Fibroblast of lung (primary cell): ENCODE results near the gene JPH3. TPM values are rescaled to one million over a fixed set of nuclear protein-coding genes. Genes with fewer than 3 reads are reported as not detected.
A peak's percentile ranks its signal among the peaks of the same experiment; 100 is the strongest.

Experiments
- DNase-seq, 2 donors: peaks; one replicate each; pipeline versions ENCODE4 v3.0.0 to v3.0.0-alpha.2; 2010; ENCODE audit warnings: low read depth in 2 of 2
- H2AFZ ChIP-seq: 2 replicates; pipeline ENCODE4 v1.5.1; 2012; ENCODE audit warnings: low read length, control low read depth, inconsistent platforms
- H3K27ac ChIP-seq: 2 replicates; pipeline ENCODE4 v1.5.1; 2011; ENCODE audit warnings: low read length, control low read depth; ENCODE audit not compliant: insufficient read depth
- H3K27me3 ChIP-seq: 2 replicates; pipeline ENCODE4 v1.5.1; 2011; ENCODE audit warnings: mild to moderate bottlenecking, low read length; ENCODE audit not compliant: control insufficient read depth, insufficient read depth
- H3K36me3 ChIP-seq: 2 replicates; pipeline ENCODE4 v1.5.1; 2011; ENCODE audit warnings: low read length; ENCODE audit not compliant: control insufficient read depth, insufficient read depth
- H3K4me1 ChIP-seq: 2 replicates; pipeline ENCODE4 v1.5.1; 2011; ENCODE audit warnings: low read length; ENCODE audit not compliant: control insufficient read depth, insufficient read depth; ENCODE audit errors: extremely low read depth
- H3K4me2 ChIP-seq: 2 replicates; pipeline ENCODE4 v1.5.1; 2011; ENCODE audit warnings: low read length, control low read depth; ENCODE audit not compliant: insufficient read depth; ENCODE audit errors: extremely low read depth
- H3K4me3 ChIP-seq, 4 experiments: fragments of 200-600 bp in 1 of 4; sonication (generic) in 1 of 4; replicated peaks in 1 of 4; 2 replicates each; pipeline ENCODE4 v1.5.1; 2011 to 2016; ENCODE audit warnings: low read length in 4 of 4, low read depth in 3 of 4, mild to moderate bottlenecking in 3 of 4, control low read depth in 2 of 4, inconsistent platforms in 1 of 4, mixed read lengths in 1 of 4; ENCODE audit not compliant: insufficient read depth in 1 of 4; ENCODE audit errors: control extremely low read depth in 1 of 4
- H3K79me2 ChIP-seq: 2 replicates; pipeline ENCODE4 v1.5.1; 2012; ENCODE audit warnings: mild to moderate bottlenecking, low read length, inconsistent platforms; ENCODE audit not compliant: control insufficient read depth, insufficient read depth
- H3K9ac ChIP-seq: 2 replicates; pipeline ENCODE4 v1.5.1; 2011; ENCODE audit warnings: mild to moderate bottlenecking, low read length, control low read depth; ENCODE audit not compliant: insufficient read depth
- H3K9me3 ChIP-seq: 2 replicates; pipeline ENCODE4 v1.5.1; 2012; ENCODE audit warnings: low read depth, low read length; ENCODE audit not compliant: control insufficient read depth, insufficient read depth
- H4K20me1 ChIP-seq: 2 replicates; pipeline ENCODE4 v1.5.1; 2011; ENCODE audit warnings: low read length; ENCODE audit not compliant: control insufficient read depth, insufficient read depth; ENCODE audit errors: extremely low read depth
- CTCF ChIP-seq, 2 donors: IDR thresholded peaks in 1 of 2; conservative IDR thresholded peaks in 1 of 2; 1 replicate in 1 of 2; 2 replicates in 1 of 2; pipeline ENCODE4 v1.5.1; 2011 to 2012; ENCODE audit warnings: low read length in 2 of 2, control low read depth in 1 of 2, inconsistent platforms in 1 of 2, low read depth in 1 of 2, mild to moderate bottlenecking in 1 of 2
- EZH2 ChIP-seq: IDR thresholded peaks from 2 replicates; pipeline ENCODE4 v1.5.1; 2012; ENCODE audit warnings: low read length, control low read depth, mild to moderate bottlenecking; ENCODE audit errors: missing control alignments
- polyA plus RNA-seq, 2 donors: library from polyadenylated mRNA; depleted of rRNA in 1 of 2; stranded (reverse) in 1 of 2; unstranded in 1 of 2; fragments of >200 nt; gene quantifications; 2 replicates each; pipeline ENCODE4 v1.2.1, GENCODE V29; 2011 to 2012; ENCODE audit warnings: missing spikeins in 1 of 2
- total RNA-seq: library from RNA; depleted of rRNA; stranded (reverse); fragments of >200 nt; gene quantifications from 2 replicates; pipeline ENCODE4 v1.2.1, GENCODE V29; 2014

Gene JPH3
- total and polyA plus RNA-seq, 2 donors (not counting 1 experiment from before 2014, with no cell fraction given) = 0.01 TPM; not detected in 1

- Histone ChIP-seq H3K4me2 (no peak overlapping the region), H3K36me3 (no peaks in the 10 kb centered on the region), H3K4me1 (no peaks in the 10 kb centered on the region), H3K9me3 (no peaks in the 10 kb centered on the region), H3K27ac (no peak overlapping the region), H3K79me2 (no peaks in the 10 kb centered on the region), H3K9ac (no peak overlapping the region), H3K4me3 (no peak overlapping the region), H4K20me1 (no peaks in the 10 kb centered on the region), H3K27me3 (peaks cover 38% of the 10 kb centered on the region), H2AFZ (no peak overlapping the region)
- TF ChIP-seq EZH2 (no peak), CTCF (conservative IDR thresholded peaks at IDR 0.05 in 1 of 2, IDR thresholded peaks at IDR 0.05 in 1 of 2; ENCODE audit: low read depth in 1 of 2, low read length in 2 of 2) (no peak)
- peak in 1 of 2 donors; percentile 18 for DNase-seq
Observed at GRCh38 chr16:87598431-87598830, 3.9 kb upstream of the JPH3 start.

GRCh38 chr16:87600246-87600645 is 2.1 kb upstream of the JPH3 start:
- no peak for DNase-seq
- H3K27ac ChIP-seq = no peak overlapping the region
- H3K9ac ChIP-seq = no peak overlapping the region
- H3K9me3 ChIP-seq = no peaks in the 10 kb centered on the region
- no peaks in the 10 kb centered on the region for H3K36me3 ChIP-seq
- H3K79me2 ChIP-seq = no peaks in the 10 kb centered on the region
- no peak overlapping the region for H2AFZ ChIP-seq
- H3K27me3 ChIP-seq = peaks cover 51% of the 10 kb centered on the region
- H4K20me1 ChIP-seq = no peaks in the 10 kb centered on the region
- no peaks in the 10 kb centered on the region for H3K4me1 ChIP-seq
- TF ChIP-seq EZH2 = no peak
- no peak for TF ChIP-seq CTCF (conservative IDR thresholded peaks at IDR 0.05 in 1 of 2, IDR thresholded peaks at IDR 0.05 in 1 of 2; ENCODE audit: low read depth in 1 of 2, low read length in 2 of 2)
- no peak overlapping the region for H3K4me3 ChIP-seq
- H3K4me2 ChIP-seq = no peak overlapping the region

- no peak overlapping the region for H2AFZ ChIP-seq
- no peak overlapping the region for H3K4me2 ChIP-seq
Observed at GRCh38 chr16:87601401-87601981, 817 bp upstream of the JPH3 start.

More at GRCh38 chr16:87601401-87601981, 817 bp upstream of the JPH3 start:
- Histone ChIP-seq H3K9ac (no peak overlapping the region), H3K9me3 (no peaks in the 10 kb centered on the region), H3K27ac (no peak overlapping the region), H3K36me3 (no peaks in the 10 kb centered on the region), H3K4me3 (no peak overlapping the region), H4K20me1 (no peaks in the 10 kb centered on the region), H3K79me2 (no peaks in the 10 kb centered on the region), H3K27me3 (peaks cover 51% of the 10 kb centered on the region), H3K4me1 (no peaks in the 10 kb centered on the region)
- DNase-seq = no peak
- TF ChIP-seq EZH2 (peak; percentile 89), CTCF (conservative IDR thresholded peaks at IDR 0.05 in 1 of 2, IDR thresholded peaks at IDR 0.05 in 1 of 2; ENCODE audit: low read depth in 1 of 2, low read length in 2 of 2) (no peak)
